Measurements from ENCODE around the gene EIF3L.
A peak's percentile ranks its signal among the peaks of the same experiment; 100 is the strongest.

Gene EIF3L

DNA sequence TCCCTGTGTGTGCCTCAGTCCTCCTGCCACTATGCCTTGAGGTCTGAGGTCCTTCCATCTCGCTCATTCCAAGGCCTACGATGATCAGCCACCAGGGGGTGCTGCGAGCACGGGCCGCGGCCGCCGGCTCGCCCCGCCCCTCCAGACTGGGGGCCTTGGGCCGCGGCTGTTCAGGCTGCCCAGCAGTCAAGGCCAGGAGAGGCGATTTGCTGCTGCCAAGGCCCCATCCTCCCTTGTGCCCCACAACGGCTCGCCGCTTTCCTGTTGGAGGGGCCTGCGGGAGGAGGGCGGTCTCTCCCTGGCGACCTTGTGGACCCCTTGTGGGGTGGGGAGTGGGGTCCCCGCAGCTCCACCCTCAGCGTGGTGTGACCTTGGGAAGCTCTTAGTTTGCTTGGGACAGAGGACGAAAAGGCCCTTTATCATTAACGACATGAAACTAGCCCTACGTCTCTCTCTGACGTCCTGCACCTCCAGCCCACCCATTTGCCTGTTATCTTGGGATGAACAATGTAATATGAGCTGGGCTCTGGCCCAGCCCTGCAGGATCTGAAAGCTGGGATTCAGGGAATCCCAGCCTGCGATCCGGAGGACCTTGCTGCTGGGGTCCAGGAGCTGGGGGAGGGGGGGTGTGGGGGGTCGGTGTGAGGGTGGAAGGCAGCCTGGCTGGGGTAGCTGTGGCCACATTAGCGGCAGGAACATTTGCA lies 31.4 kb upstream of the EIF3L start:
- peak; percentile 47 for DNase-seq (ENCODE audit: low read depth)

DNA sequence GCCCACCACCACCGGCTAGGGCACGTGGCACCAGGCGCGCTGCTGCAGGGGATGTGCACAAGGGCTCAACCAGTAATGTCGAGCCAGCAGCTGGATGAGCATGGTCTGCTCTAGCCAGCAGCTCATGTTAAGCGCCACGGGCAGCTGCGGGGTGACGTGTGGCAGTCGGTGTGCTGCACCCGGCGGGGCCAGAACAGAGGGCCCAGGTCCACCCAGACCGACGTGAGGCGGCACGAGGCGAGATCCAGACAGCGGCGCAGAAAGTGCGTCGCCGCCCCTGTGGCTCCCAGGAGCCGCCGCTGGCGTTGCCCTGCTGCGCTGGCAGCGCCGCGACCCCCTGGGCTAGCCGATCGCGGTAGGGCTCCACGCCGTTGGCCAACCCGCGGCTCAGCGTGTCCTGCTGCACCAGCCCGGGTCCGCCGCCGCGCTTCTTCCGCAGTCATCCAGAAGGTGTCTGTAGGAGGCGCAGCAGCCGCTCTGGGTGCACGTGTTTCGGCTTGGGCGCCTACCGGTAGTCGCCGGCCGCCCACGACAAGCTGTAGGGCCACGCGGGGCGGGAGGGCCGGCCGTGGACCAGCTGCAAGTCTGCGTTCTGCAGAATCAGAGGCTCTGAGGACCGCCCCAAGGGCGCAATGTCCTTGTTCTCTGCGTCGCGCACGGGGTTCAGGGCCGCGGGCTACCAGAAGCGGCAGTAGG lies 30.7 kb upstream of the EIF3L start:
- DNase-seq (ENCODE audit: low read depth): no peak

DNA sequence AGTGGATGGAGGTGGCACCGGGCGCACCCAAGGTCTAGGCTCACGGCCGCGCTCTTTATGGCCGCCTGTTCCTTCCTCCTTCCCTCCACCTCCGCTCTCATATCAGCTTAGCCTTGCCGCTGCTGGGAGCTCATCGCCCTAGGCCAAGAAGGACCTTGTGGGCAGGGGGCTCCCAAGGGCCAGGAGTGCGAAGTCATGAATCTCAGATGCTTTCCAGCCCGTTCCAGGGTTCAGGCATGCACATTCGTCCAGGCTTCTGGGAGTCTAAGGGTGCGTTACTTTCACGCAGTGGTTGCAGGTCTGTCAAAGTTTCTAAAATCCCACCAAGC lies 30.1 kb upstream of the EIF3L start:
- DNase-seq (ENCODE audit: low read depth): no peak

DNA sequence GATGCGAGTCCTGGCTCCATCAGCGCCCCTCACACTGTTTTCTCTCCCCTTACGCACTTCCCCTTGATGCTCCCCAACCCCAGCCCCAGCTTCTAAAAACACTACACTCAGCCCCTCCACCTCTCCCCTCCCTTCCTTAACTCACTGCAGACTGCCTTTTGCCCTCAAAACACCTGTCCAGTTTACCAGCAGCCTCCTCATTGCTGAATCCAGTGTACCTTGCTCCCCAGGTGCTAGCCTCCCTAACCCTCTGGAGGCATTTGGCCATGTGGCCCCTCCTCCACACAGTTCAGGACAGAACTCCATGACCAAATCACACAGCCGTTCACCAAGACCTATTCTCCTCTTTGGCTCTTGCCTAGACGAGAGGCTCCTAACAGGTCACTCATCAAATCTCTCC lies 28.9 kb upstream of the EIF3L start:
- DNase-seq (ENCODE audit: low read depth): no peak

DNA sequence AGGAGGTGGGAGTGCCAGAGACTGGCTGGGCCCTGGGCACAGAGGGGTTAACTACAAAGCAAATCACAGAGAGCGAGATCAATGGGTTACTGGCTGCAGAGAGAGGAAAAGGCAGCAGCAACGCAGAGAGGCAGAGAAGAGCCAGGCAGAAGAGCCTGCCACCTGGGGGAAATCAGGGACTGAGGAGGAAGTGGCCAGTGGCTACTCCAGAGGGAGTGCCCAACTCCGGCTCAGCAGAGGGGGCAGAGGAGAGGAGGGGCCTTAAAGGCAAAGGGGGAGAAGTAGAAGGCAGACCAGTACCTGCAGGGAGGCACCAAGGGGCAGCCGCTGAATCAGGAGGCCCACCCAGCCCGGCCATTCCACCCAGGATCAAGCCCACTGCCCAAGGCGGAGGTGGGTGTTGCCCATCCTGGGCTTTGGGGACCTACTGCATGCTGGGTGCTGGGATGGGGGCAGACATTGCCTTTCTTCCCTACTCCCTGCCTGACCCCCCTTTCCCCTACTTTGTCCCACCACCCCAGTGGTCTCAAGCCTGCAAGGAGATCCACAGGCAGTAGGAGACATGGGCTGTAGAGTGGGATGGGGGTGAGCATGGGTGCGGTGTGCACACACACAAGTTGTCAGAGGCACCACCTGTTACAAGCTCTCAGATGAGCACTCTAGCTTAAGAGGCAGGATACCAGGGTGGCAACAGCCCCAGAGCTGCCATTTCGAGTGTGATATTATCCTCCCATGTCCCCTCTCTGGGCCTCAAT lies 27.0 kb upstream of the EIF3L start:
- DNase-seq (ENCODE audit: low read depth): no peak

DNA sequence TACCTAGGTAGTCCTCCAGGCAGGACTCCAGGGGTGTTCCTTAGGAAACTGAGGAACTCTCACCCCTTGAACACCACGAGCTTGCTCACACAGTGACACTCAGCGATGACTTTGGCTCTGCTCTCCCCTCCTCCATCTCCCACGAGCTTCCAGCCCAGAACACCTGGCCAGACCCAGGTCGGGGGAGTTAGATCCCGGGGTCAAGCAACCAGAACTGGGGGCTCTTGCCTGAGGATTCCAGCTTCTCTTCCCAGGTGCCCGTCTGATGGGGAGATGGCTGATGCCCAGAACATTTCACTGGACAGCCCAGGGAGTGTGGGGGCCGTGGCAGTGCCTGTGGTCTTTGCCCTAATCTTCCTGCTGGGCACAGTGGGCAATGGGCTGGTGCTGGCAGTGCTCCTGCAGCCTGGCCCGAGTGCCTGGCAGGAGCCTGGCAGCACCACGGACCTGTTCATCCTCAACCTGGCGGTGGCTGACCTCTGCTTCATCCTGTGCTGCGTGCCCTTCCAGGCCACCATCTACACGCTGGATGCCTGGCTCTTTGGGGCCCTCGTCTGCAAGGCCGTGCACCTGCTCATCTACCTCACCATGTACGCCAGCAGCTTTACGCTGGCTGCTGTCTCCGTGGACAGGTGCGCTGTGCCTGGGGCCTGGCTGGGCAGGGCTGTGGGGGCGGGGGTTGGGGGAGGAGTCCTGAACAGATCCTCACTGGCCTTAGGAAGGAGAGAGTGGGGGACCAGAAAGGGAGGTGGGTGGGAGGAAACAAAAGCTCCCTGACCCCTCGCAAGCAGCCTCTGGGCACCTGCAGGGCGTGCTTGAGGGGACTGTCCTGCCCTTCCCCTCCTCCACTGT lies 25.9 kb upstream of the EIF3L start, which contains the start of gene GALR3:
Gene GALR3 (plus strand): TSS at position 249 of the 852 bp plus-strand sequence. CDS start 25 bp downstream, at position 274.
- DNase-seq (ENCODE audit: low read depth): no peak

- peak; percentile 32 for DNase-seq (ENCODE audit: low read depth)
Observed at GRCh38 chr22:37824674-37825641, 24.3 kb upstream of the EIF3L start.

DNA sequence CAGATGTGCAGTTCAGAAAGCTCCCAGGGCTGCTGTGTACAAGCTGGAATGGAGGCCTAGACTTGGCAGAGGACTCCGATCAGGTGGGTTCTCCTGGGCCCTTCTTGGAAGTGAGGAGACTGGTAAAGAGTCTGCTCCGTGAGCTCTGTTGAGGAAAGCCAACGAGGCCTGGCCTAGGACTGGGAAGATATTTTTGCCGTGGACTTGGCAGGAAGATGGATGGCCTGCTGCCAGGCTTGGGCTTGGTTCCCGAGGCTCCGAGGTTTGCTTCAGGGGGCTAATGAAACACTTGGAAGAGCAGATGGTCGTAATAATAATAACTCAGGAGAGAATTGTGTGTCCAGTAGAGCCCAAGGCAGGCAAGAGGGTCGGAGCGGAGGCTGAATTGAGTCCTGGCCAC lies 22.2 kb upstream of the EIF3L start:
- DNase-seq (ENCODE audit: low read depth): no peak

- DNase-seq (ENCODE audit: low read depth): no peak
Observed at GRCh38 chr22:37830093-37830842, 19.0 kb upstream of the EIF3L start.

DNA sequence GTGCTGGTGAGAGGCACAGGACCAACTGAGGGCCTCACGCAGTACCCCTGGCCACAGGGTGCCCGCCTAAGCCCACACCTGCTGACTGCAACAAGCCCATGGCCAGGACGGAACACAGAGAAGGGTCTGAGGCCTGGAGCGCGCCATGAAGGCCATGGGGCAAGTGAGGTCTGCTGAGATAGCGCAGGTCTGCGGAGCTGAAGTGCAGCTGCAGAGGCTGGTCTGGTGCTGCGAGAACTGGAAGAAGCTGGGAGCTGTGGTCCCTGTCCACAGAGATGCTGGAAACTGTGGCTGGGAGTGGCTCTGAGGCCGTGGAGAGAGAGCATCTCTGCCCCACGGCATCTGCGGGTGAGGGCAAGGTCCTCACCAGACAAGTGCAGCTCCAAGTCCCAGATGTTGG lies 17.7 kb upstream of the EIF3L start:
- no peak for DNase-seq (ENCODE audit: low read depth)

GRCh38 chr22:37832022-37832857 lies 17.0 kb upstream of the EIF3L start:
- DNase-seq (ENCODE audit: low read depth): no peak

- DNase-seq (ENCODE audit: low read depth): no peak
Observed at GRCh38 chr22:37842015-37842793, 7.0 kb upstream of the EIF3L start.

- DNase-seq (ENCODE audit: low read depth): peak; percentile 33
Observed at GRCh38 chr22:37843741-37844089, 5.5 kb upstream of the EIF3L start.

- no peak for DNase-seq (ENCODE audit: low read depth)
Observed at GRCh38 chr22:37844904-37845329, 4.3 kb upstream of the EIF3L start.

DNA sequence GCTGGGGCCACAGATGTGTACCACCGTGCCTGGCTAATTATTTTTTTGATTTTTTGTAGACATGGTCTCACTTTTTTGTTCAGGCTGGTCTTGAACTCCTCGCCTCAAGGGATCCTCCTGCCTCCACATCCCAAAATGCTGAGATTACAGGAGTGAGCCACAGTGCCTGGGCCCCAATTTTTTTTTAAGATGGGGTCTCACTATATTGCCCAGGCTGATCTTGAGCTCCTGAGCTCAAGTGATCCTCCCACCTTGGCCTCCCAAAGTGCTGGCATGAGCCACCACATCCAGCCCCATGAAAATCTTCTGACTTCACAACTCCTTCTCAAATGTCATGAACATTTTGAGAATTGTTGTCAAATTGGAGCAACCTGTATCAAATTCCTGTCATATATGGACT lies 2.8 kb upstream of the EIF3L start:
- DNase-seq (ENCODE audit: low read depth): no peak

- DNase-seq (ENCODE audit: low read depth): peak; percentile 22
Observed at GRCh38 chr22:37848587-37849088, 581 bp upstream of the EIF3L start.

- no peak for DNase-seq (ENCODE audit: low read depth)
Observed at GRCh38 chr22:37850801-37851200, 1.6 kb downstream of the EIF3L start.

DNA sequence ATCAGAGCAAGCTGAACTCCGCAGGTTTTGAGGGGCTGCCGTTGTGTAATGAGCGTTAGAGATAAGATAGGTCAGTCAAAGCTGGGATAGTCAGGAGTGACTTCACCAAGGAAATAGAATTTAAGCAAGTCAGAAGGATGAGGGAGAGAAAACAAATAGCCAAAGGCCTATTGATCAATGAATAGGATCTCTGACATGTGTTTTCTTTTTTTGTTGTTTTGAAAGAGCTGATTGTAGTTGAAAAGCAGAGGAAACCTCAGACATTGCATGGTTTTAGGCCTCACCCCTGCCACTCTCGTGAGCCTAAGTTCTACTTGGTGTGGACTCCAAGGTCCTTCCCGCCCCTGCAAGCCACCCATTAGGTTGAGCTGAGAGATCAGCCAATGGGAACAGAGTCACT lies 3.2 kb downstream of the EIF3L start:
- DNase-seq (ENCODE audit: low read depth): no peak

Data from CMK (cell line).